Stimulated activated CD8-positive, alpha-beta memory T cell treated with anti-CD3 and anti-CD28 coated beads, Interleukin-2, amount 100 ng/mL, for 48 hours (primary cell): ENCODE measurements around the gene ATP6V0A1.
"Not testable (repeated sequence)": the region's sequence is repeated elsewhere in the genome, so short reads cannot be mapped to it uniquely, and the experiment has no call there.

Experiments
- DNase-seq, 2 donors: peaks; one replicate each; pipeline ENCODE4 v3.0.0-alpha.2; 2020; ENCODE audit warnings: low read depth in 2 of 2

The ATP6V0A1 gene

GRCh38 chr17:42476411-42476810, 17.7 kb downstream of the ATP6V0A1 start:
- DNase-seq: no peak

GRCh38 chr17:42477173-42477572, 18.5 kb downstream of the ATP6V0A1 start:
- DNase-seq: no peak

- DNase-seq: not testable (repeated sequence)
These were observed 19.1 kb downstream of the ATP6V0A1 start for GRCh38 chr17:42477824-42478223.

- peak; percentile 40 to 46 for DNase-seq
These were observed 25.6 kb downstream of the ATP6V0A1 start for GRCh38 chr17:42484304-42484703.

- no peak for DNase-seq
These were observed 27.0 kb downstream of the ATP6V0A1 start for GRCh38 chr17:42485680-42486079.

- no peak for DNase-seq
These were observed 29.4 kb downstream of the ATP6V0A1 start for GRCh38 chr17:42488032-42488431.

- DNase-seq: no peak
These were observed 34.6 kb downstream of the ATP6V0A1 start for GRCh38 chr17:42493319-42493718.

- DNase-seq: no peak
These were observed 36.0 kb downstream of the ATP6V0A1 start for GRCh38 chr17:42494673-42495072.

- DNase-seq: no peak
These were observed 40.1 kb downstream of the ATP6V0A1 start for GRCh38 chr17:42498828-42499227.

GRCh38 chr17:42502091-42502490, 43.4 kb downstream of the ATP6V0A1 start:
- no peak for DNase-seq

GRCh38 chr17:42502926-42503325, 44.2 kb downstream of the ATP6V0A1 start:
- no peak for DNase-seq

GRCh38 chr17:42507671-42508070, 49.0 kb downstream of the ATP6V0A1 start:
- no peak for DNase-seq

- DNase-seq: no peak
These were observed 49.9 kb downstream of the ATP6V0A1 start for GRCh38 chr17:42508426-42509165.

- no peak for DNase-seq
These were observed 50.7 kb downstream of the ATP6V0A1 start for GRCh38 chr17:42509409-42509808.

GRCh38 chr17:42509841-42510240, 51.2 kb downstream of the ATP6V0A1 start:
- no peak for DNase-seq

- DNase-seq: no peak
These were observed 53.6 kb downstream of the ATP6V0A1 start for GRCh38 chr17:42512246-42512645.

- DNase-seq: no peak
These were observed 54.1 kb downstream of the ATP6V0A1 start for GRCh38 chr17:42512733-42513251.

- DNase-seq: no peak
These were observed 55.0 kb downstream of the ATP6V0A1 start for GRCh38 chr17:42513686-42514085.

GRCh38 chr17:42514279-42514678, 55.6 kb downstream of the ATP6V0A1 start:
- no peak for DNase-seq

- DNase-seq: no peak
These were observed 56.2 kb downstream of the ATP6V0A1 start for GRCh38 chr17:42514867-42515266.

- DNase-seq: peak; percentile 62 to 68
These were observed 58.8 kb downstream of the ATP6V0A1 start for GRCh38 chr17:42517516-42517915.

GRCh38 chr17:42518046-42518754, 59.5 kb downstream of the ATP6V0A1 start:
- no peak for DNase-seq
